Measurements from ENCODE around the gene RWDD3. TPM values are rescaled to one million over a fixed set of nuclear protein-coding genes. Genes with fewer than 3 reads are reported as not detected.

Gene RWDD3
- total RNA-seq, 1 experiment from 2014 or later: 23.7 TPM

GRCh38 chr1:95222629-95223028, 11.4 kb upstream of the RWDD3 start:
- Histone ChIP-seq H3K27ac (ENCODE audit: low read length) (no peak overlapping the region), H3K79me2 (ENCODE audit: low read length) (no peaks in the 10 kb centered on the region), H3K9me2 (replicated peaks; ENCODE audit: insufficient read depth, low read length) (no peaks in the 10 kb centered on the region), H3K27me3 (ENCODE audit: low read length) (no peaks in the 10 kb centered on the region), H3K4me3 (ENCODE audit: low read length) (no peak overlapping the region), H3K36me3 (ENCODE audit: insufficient read depth, low read length) (no peaks in the 10 kb centered on the region), H3K4me2 (ENCODE audit: low read depth, low read length, poor library complexity, severe bottlenecking) (no peak overlapping the region), H3K9me3 (ENCODE audit: low read length) (no peaks in the 10 kb centered on the region), H3K9ac (ENCODE audit: low read length) (no peak overlapping the region), H3K4me1 (ENCODE audit: low read length) (no peaks in the 10 kb centered on the region), H2AFZ (ENCODE audit: low read length) (no peak overlapping the region), H4K20me1 (ENCODE audit: insufficient read depth, low read depth, low read length) (no peaks in the 10 kb centered on the region)
- DNase-seq: no peak

- H3K27ac ChIP-seq (ENCODE audit: low read length): no peak overlapping the region
- H3K4me1 ChIP-seq (ENCODE audit: low read length): no peaks in the 10 kb centered on the region
- no peaks in the 10 kb centered on the region for H3K79me2 ChIP-seq (ENCODE audit: low read length)
- no peak overlapping the region for H3K9ac ChIP-seq (ENCODE audit: low read length)
- H4K20me1 ChIP-seq (ENCODE audit: insufficient read depth, low read depth, low read length): no peaks in the 10 kb centered on the region
- no peaks in the 10 kb centered on the region for H3K9me2 ChIP-seq (replicated peaks; ENCODE audit: insufficient read depth, low read length)
- H3K27me3 ChIP-seq (ENCODE audit: low read length): no peaks in the 10 kb centered on the region
- no peak overlapping the region for H3K4me2 ChIP-seq (ENCODE audit: low read depth, low read length, poor library complexity, severe bottlenecking)
- H3K9me3 ChIP-seq (ENCODE audit: low read length): no peaks in the 10 kb centered on the region
- DNase-seq: no peak
- H3K36me3 ChIP-seq (ENCODE audit: insufficient read depth, low read length): no peaks in the 10 kb centered on the region
- no peak overlapping the region for H2AFZ ChIP-seq (ENCODE audit: low read length)
- H3K4me3 ChIP-seq (ENCODE audit: low read length): no peak overlapping the region
Measured at GRCh38 chr1:95223110-95223509, 10.9 kb upstream of the RWDD3 start.

GRCh38 chr1:95226781-95227660, 7.0 kb upstream of the RWDD3 start:
- H3K27ac ChIP-seq (ENCODE audit: low read length): no peak overlapping the region
- H3K9me2 ChIP-seq (replicated peaks; ENCODE audit: insufficient read depth, low read length): no peaks in the 10 kb centered on the region
- H3K4me1 ChIP-seq (ENCODE audit: low read length): no peaks in the 10 kb centered on the region
- no peak for DNase-seq
- no peak overlapping the region for H3K4me3 ChIP-seq (ENCODE audit: low read length)
- H3K79me2 ChIP-seq (ENCODE audit: low read length): no peaks in the 10 kb centered on the region
- no peaks in the 10 kb centered on the region for H3K36me3 ChIP-seq (ENCODE audit: insufficient read depth, low read length)
- H2AFZ ChIP-seq (ENCODE audit: low read length): no peak overlapping the region
- no peak overlapping the region for H3K9ac ChIP-seq (ENCODE audit: low read length)
- H4K20me1 ChIP-seq (ENCODE audit: insufficient read depth, low read depth, low read length): no peaks in the 10 kb centered on the region
- H3K27me3 ChIP-seq (ENCODE audit: low read length): no peaks in the 10 kb centered on the region
- no peak overlapping the region for H3K4me2 ChIP-seq (ENCODE audit: low read depth, low read length, poor library complexity, severe bottlenecking)
- H3K9me3 ChIP-seq (ENCODE audit: low read length): no peaks in the 10 kb centered on the region

DNA sequence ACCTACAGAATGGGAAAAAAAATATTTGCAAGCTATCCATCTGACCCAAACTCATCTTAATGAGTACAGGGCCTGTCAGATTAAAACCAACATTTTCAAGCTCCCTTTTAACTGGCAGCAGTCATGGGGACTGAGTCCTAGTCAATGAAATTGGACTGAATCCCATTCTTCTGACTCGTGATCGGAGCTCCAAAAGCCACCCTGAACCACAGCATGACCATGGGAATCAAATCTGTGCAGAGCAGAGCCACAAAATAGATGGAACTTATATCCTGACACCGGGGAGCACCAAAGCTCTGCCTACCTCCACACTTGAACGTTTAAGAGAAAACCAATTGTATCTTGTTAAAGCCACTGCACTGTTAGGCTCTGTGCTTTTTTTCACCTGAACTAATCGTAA, 5.0 kb upstream of the RWDD3 start:
- Histone ChIP-seq H3K4me2 (ENCODE audit: low read depth, low read length, poor library complexity, severe bottlenecking) (no peak overlapping the region), H3K79me2 (ENCODE audit: low read length) (no peaks in the 10 kb centered on the region), H3K27me3 (ENCODE audit: low read length) (no peaks in the 10 kb centered on the region), H3K9me3 (ENCODE audit: low read length) (no peaks in the 10 kb centered on the region), H3K9me2 (replicated peaks; ENCODE audit: insufficient read depth, low read length) (no peaks in the 10 kb centered on the region), H2AFZ (ENCODE audit: low read length) (no peak overlapping the region), H3K27ac (ENCODE audit: low read length) (no peak overlapping the region), H3K4me1 (ENCODE audit: low read length) (peaks cover 6% of the 10 kb centered on the region), H4K20me1 (ENCODE audit: insufficient read depth, low read depth, low read length) (no peaks in the 10 kb centered on the region), H3K9ac (ENCODE audit: low read length) (no peak overlapping the region), H3K4me3 (ENCODE audit: low read length) (no peak overlapping the region), H3K36me3 (ENCODE audit: insufficient read depth, low read length) (no peaks in the 10 kb centered on the region)
- no peak for DNase-seq

DNA sequence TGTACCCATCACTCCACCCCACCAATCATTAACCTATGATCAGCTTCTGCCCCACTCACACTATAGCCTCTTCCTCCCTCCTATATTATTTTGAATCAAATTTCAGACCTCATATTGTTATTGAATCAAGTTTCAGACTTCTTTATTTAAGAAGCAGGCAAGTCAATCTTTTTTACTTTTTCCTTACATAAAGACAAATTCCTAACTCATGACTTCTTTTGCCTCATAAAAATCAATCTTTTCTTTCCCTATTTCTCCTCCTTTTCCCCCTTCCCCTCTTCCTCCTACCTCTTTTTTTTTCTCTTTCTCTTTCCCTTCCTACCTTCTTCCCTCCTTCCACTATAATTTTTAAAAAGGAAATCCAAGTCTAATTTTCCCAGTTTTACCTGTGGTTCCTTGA, 4.3 kb upstream of the RWDD3 start:
- Histone ChIP-seq H3K9me3 (ENCODE audit: low read length) (no peaks in the 10 kb centered on the region), H3K9me2 (replicated peaks; ENCODE audit: insufficient read depth, low read length) (no peaks in the 10 kb centered on the region), H4K20me1 (ENCODE audit: insufficient read depth, low read depth, low read length) (no peaks in the 10 kb centered on the region), H3K4me2 (ENCODE audit: low read depth, low read length, poor library complexity, severe bottlenecking) (no peak overlapping the region), H3K4me1 (ENCODE audit: low read length) (peaks cover 6% of the 10 kb centered on the region), H2AFZ (ENCODE audit: low read length) (no peak overlapping the region), H3K9ac (ENCODE audit: low read length) (no peak overlapping the region), H3K36me3 (ENCODE audit: insufficient read depth, low read length) (no peaks in the 10 kb centered on the region), H3K27ac (ENCODE audit: low read length) (no peak overlapping the region), H3K27me3 (ENCODE audit: low read length) (no peaks in the 10 kb centered on the region), H3K4me3 (ENCODE audit: low read length) (no peak overlapping the region), H3K79me2 (ENCODE audit: low read length) (peaks cover 6% of the 10 kb centered on the region)
- no peak for DNase-seq

DNA sequence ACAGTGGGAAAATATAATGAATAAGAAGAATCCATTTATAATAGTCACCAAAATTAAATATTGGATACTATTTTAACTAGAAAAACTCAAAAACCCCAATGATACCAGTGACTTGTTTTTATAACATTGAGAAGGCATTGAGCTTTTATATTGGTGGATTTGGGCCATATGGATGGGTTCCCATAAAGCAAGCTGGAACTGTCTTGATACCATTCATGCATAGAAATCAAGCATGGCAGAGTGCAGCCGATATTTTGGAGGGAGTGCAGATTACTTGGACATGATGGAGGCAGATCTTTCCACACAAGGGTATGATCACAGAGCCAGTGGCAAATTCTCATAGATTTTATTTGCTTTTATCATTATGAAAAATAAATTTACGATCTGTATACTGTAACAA, 3.8 kb upstream of the RWDD3 start:
- H3K9me3 ChIP-seq (ENCODE audit: low read length): no peaks in the 10 kb centered on the region
- H3K27me3 ChIP-seq (ENCODE audit: low read length): no peaks in the 10 kb centered on the region
- no peak for DNase-seq
- H3K9me2 ChIP-seq (replicated peaks; ENCODE audit: insufficient read depth, low read length): no peaks in the 10 kb centered on the region
- H3K27ac ChIP-seq (ENCODE audit: low read length): no peak overlapping the region
- no peaks in the 10 kb centered on the region for H3K36me3 ChIP-seq (ENCODE audit: insufficient read depth, low read length)
- no peak overlapping the region for H2AFZ ChIP-seq (ENCODE audit: low read length)
- no peaks in the 10 kb centered on the region for H4K20me1 ChIP-seq (ENCODE audit: insufficient read depth, low read depth, low read length)
- H3K4me3 ChIP-seq (ENCODE audit: low read length): no peak overlapping the region
- no peak overlapping the region for H3K4me2 ChIP-seq (ENCODE audit: low read depth, low read length, poor library complexity, severe bottlenecking)
- H3K9ac ChIP-seq (ENCODE audit: low read length): no peak overlapping the region
- H3K79me2 ChIP-seq (ENCODE audit: low read length): peaks cover 7% of the 10 kb centered on the region
- H3K4me1 ChIP-seq (ENCODE audit: low read length): peaks cover 6% of the 10 kb centered on the region

DNA sequence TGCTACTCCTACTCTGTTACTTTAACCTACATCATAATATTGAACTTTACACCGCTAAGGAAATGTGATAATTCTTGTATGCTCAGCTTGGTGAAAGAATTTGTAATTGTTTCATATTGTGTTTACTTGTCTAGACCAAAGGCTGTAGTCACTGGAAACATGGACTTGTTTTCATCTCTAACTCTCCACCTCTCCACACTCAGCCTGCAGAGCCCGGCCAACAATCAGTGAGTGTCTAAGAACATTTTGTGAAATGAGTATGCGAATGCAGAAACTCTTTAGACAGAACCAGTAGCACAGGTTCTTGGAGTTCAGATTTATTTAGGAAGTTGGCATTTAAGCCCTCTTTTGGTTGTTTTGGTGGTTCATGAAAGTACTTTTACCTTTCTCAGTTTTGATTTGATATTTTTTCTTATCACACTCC, 3.2 kb upstream of the RWDD3 start:
- peaks cover 12% of the 10 kb centered on the region for H3K79me2 ChIP-seq (ENCODE audit: low read length)
- H2AFZ ChIP-seq (ENCODE audit: low read length): no peak overlapping the region
- H3K27ac ChIP-seq (ENCODE audit: low read length): no peak overlapping the region
- H3K27me3 ChIP-seq (ENCODE audit: low read length): no peaks in the 10 kb centered on the region
- H3K4me1 ChIP-seq (ENCODE audit: low read length): peaks cover 6% of the 10 kb centered on the region
- H3K4me2 ChIP-seq (ENCODE audit: low read depth, low read length, poor library complexity, severe bottlenecking): no peak overlapping the region
- H3K9ac ChIP-seq (ENCODE audit: low read length): no peak overlapping the region
- no peaks in the 10 kb centered on the region for H3K36me3 ChIP-seq (ENCODE audit: insufficient read depth, low read length)
- no peaks in the 10 kb centered on the region for H3K9me2 ChIP-seq (replicated peaks; ENCODE audit: insufficient read depth, low read length)
- no peak for DNase-seq
- no peak overlapping the region for H3K4me3 ChIP-seq (ENCODE audit: low read length)
- no peaks in the 10 kb centered on the region for H3K9me3 ChIP-seq (ENCODE audit: low read length)
- H4K20me1 ChIP-seq (ENCODE audit: insufficient read depth, low read depth, low read length): no peaks in the 10 kb centered on the region

DNA sequence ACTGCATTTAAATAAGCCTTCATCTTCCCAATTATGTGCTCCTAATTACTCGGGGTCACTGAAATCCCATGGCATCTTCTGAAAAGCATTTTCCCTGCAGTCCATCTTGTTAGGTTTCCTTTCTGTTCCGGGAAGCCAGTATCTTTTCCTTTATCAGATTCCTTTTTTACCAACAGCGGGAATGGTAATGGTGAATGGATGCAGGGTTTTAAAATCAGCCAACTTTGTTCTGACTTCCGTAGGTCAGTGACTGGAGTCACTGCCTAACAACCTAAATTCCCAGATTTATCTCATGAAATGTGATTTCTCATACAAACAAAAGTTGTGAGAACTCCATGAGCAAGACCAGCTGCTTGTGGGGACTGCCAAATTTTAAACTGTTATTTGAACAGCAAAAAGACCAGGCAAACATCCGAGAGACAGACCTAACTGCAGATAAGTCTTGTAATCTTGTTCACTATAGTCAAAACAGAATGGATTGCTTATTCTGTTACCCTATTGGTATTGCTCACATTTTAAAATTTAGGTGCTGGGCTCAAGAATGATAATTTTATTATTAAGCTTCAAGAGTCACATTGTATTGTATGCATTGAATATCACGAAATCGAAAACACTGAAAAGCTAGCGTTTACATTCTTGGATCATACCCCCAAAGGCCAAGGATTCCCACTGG, 1.2 kb upstream of the RWDD3 start:
- no peaks in the 10 kb centered on the region for H3K36me3 ChIP-seq (ENCODE audit: insufficient read depth, low read length)
- no peak overlapping the region for H2AFZ ChIP-seq (ENCODE audit: low read length)
- H3K4me2 ChIP-seq (ENCODE audit: low read depth, low read length, poor library complexity, severe bottlenecking): no peak overlapping the region
- no peaks in the 10 kb centered on the region for H4K20me1 ChIP-seq (ENCODE audit: insufficient read depth, low read depth, low read length)
- no peaks in the 10 kb centered on the region for H3K9me3 ChIP-seq (ENCODE audit: low read length)
- no peak overlapping the region for H3K27ac ChIP-seq (ENCODE audit: low read length)
- no peaks in the 10 kb centered on the region for H3K27me3 ChIP-seq (ENCODE audit: low read length)
- H3K9ac ChIP-seq (ENCODE audit: low read length): no peak overlapping the region
- H3K9me2 ChIP-seq (replicated peaks; ENCODE audit: insufficient read depth, low read length): no peaks in the 10 kb centered on the region
- H3K4me3 ChIP-seq (ENCODE audit: low read length): no peak overlapping the region
- H3K79me2 ChIP-seq (ENCODE audit: low read length): peaks cover 31% of the 10 kb centered on the region
- DNase-seq: no peak
- H3K4me1 ChIP-seq (ENCODE audit: low read length): peaks cover 14% of the 10 kb centered on the region

Measured in Karpas-422 (cell line).